Natural killer cell (primary cell): ENCODE results near the gene ZNF518B. TPM values are rescaled to one million over a fixed set of nuclear protein-coding genes. Genes with fewer than 3 reads are reported as not detected.

Source experiments
- ATAC-seq, 3 donors: fragments of 150-1000 bp in 2 of 3; fragments of 200-7000 bp in 1 of 3; cut with Tn5 transposase; 1 replicate in 1 of 3; 2 replicates in 2 of 3; pipeline ENCODE4 v1.10.0; 2021; ENCODE audit warnings: mild to moderate bottlenecking in 2 of 3, moderate library complexity in 2 of 3
- DNase-seq, 2 donors: peaks; one replicate each; pipeline versions ENCODE4 v3.0.0 to v3.0.0-alpha.2; 2013 to 2021; ENCODE audit warnings: mixed read lengths in 1 of 2
- H3K27ac ChIP-seq: one replicate; pipeline ENCODE4 v1.5.1; 2013; ENCODE audit warnings: mild to moderate bottlenecking, low read length
- H3K27me3 ChIP-seq: one replicate; pipeline ENCODE4 v1.6.1; 2013; ENCODE audit warnings: low read length; ENCODE audit not compliant: control insufficient read depth, insufficient read depth
- H3K36me3 ChIP-seq: one replicate; pipeline ENCODE4 v1.6.1; 2013; ENCODE audit warnings: low read length; ENCODE audit not compliant: control insufficient read depth, insufficient read depth
- H3K4me1 ChIP-seq: one replicate; pipeline ENCODE4 v1.6.1; 2013; ENCODE audit warnings: low read length; ENCODE audit not compliant: control insufficient read depth, insufficient read depth
- H3K4me3 ChIP-seq: one replicate; pipeline ENCODE4 v1.5.1; 2013; ENCODE audit warnings: low read length
- H3K9me3 ChIP-seq: one replicate; pipeline ENCODE4 v1.6.1; 2013; ENCODE audit warnings: low read length; ENCODE audit not compliant: control insufficient read depth, insufficient read depth
- H3K27ac Mint-ChIP-seq, 2 donors: one replicate each; pipeline ENCODE4 v1.8.0; 2022; ENCODE audit warnings: mild to moderate bottlenecking in 2 of 2, mixed read lengths in 2 of 2, moderate library complexity in 1 of 2
- H3K27me3 Mint-ChIP-seq, 2 donors: one replicate each; pipeline ENCODE4 v1.8.0; 2022; ENCODE audit warnings: low read depth in 2 of 2, mixed read lengths in 2 of 2
- H3K36me3 Mint-ChIP-seq: one replicate; pipeline ENCODE4 v1.8.0; 2022; ENCODE audit warnings: mixed read lengths
- H3K4me1 Mint-ChIP-seq, 2 donors: one replicate each; pipeline ENCODE4 v1.8.0; 2022; ENCODE audit warnings: mixed read lengths in 2 of 2
- H3K4me3 Mint-ChIP-seq: one replicate; pipeline ENCODE4 v1.8.0; 2022; ENCODE audit warnings: mild to moderate bottlenecking, moderate library complexity, mixed read lengths
- H3K9me3 Mint-ChIP-seq, 2 donors: one replicate each; pipeline ENCODE4 v1.8.0; 2022; ENCODE audit warnings: mixed read lengths in 2 of 2
- CTCF ChIP-seq: fragments of 200-600 bp; IDR thresholded peaks from one replicate; pipeline ENCODE4 v1.8.0; 2022; ENCODE audit warnings: antibody characterized with exemption
- WGBS: methylation state at CpG from one replicate; pipeline ENCODE4 v1.1.7; 2013; ENCODE audit warnings: missing lambda C conversion rate; ENCODE audit not compliant: insufficient coverage; 5-methylcytosine and 5-hydroxymethylcytosine counted together
- intact Hi-C: fragments of 100-400 bp; cut with micrococcal nuclease; formaldehyde crosslinking; loops from one replicate; pipeline ENCODE4 v1.14.2; 2022
- total RNA-seq, 4 donors: library from RNA; stranded (reverse); fragments of 120-200 nt in 1 of 4; gene quantifications; one replicate each; pipeline versions ENCODE4 v1.2.3 to v1.2.4, GENCODE V29; 2013 to 2022

The ZNF518B gene
- total RNA-seq, 3 donors from 2014 or later (not counting 1 experiment from before 2014, with no cell fraction given): 14.6 to 19.9 (median 15.2) TPM

- peaks cover 11% of the 10 kb centered on the region for H3K4me1 ChIP-seq
- ATAC-seq: no peak
- TF ChIP-seq CTCF: no peak
- Mint-ChIP-seq H3K9me3 (no peaks in the 10 kb centered on the region), H3K36me3 (no peaks in the 10 kb centered on the region), H3K27me3 (peaks cover 3 to 9% of the 10 kb centered on the region in 2 donors), H3K4me1 (peaks cover 22 to 25% of the 10 kb centered on the region in 2 donors), H3K4me3 (peak overlapping the region; percentile 45), H3K27ac (peak overlapping the region in 1 of 2 donors; percentile 29)
- no peak overlapping the region for H3K27ac ChIP-seq
- no peak for DNase-seq
- intact Hi-C loops: loop anchor here (10.0 kb wide), 1 partner anchor 1020 kb away; no protein-coding TSS in a partner anchor
- no peaks in the 10 kb centered on the region for H3K27me3 ChIP-seq
- peaks cover 4% of the 10 kb centered on the region for H3K9me3 ChIP-seq
- 97% methylated on average over 2 of the region's 2 CpGs for WGBS
- peaks cover 11% of the 10 kb centered on the region for H3K36me3 ChIP-seq
- no peak overlapping the region for H3K4me3 ChIP-seq
These were observed 2.1 kb downstream of the ZNF518B start for GRCh38 chr4:10455133-10455532.

GRCh38 chr4:10454726-10455125 lies 2.5 kb downstream of the ZNF518B start:
- no peak for DNase-seq
- H3K36me3 Mint-ChIP-seq: no peaks in the 10 kb centered on the region
- TF ChIP-seq CTCF: no peak
- no peak overlapping the region for H3K4me3 Mint-ChIP-seq
- H3K27ac ChIP-seq: no peak overlapping the region
- intact Hi-C loops: loop anchor here (10.0 kb wide), 1 partner anchor 1020 kb away; no protein-coding TSS in a partner anchor
- H3K4me3 ChIP-seq: no peak overlapping the region
- no peaks in the 10 kb centered on the region for H3K27me3 ChIP-seq
- peaks cover 22 to 25% of the 10 kb centered on the region in 2 donors for H3K4me1 Mint-ChIP-seq
- no peaks in the 10 kb centered on the region for H3K9me3 Mint-ChIP-seq
- peaks cover 6% of the 10 kb centered on the region for H3K9me3 ChIP-seq
- peak overlapping the region in 1 of 2 donors; percentile 29 for H3K27ac Mint-ChIP-seq
- H3K27me3 Mint-ChIP-seq: peaks cover 3 to 8% of the 10 kb centered on the region in 2 donors
- ATAC-seq: no peak
- H3K4me1 ChIP-seq: peaks cover 11% of the 10 kb centered on the region
- 90% methylated on average over 6 of the region's 6 CpGs for WGBS
- peaks cover 11% of the 10 kb centered on the region for H3K36me3 ChIP-seq

- Histone ChIP-seq H3K9me3 (peaks cover 7% of the 10 kb centered on the region), H3K27me3 (no peaks in the 10 kb centered on the region), H3K4me1 (peaks cover 11% of the 10 kb centered on the region), H3K4me3 (no peak overlapping the region), H3K27ac (no peak overlapping the region), H3K36me3 (peaks cover 11% of the 10 kb centered on the region)
- 100% methylated on average over 1 of the region's 1 CpG for WGBS
- Mint-ChIP-seq H3K36me3 (no peaks in the 10 kb centered on the region), H3K27me3 (peaks cover 0 to 2% of the 10 kb centered on the region in 2 donors), H3K4me1 (peaks cover 22 to 25% of the 10 kb centered on the region in 2 donors), H3K9me3 (no peaks in the 10 kb centered on the region), H3K4me3 (peak overlapping the region; percentile 17), H3K27ac (no peak overlapping the region)
- TF ChIP-seq CTCF: no peak
- ATAC-seq (no peak), DNase-seq (no peak)
- intact Hi-C loops: loop anchor here (10.0 kb wide), 1 partner anchor 1021 kb away; no protein-coding TSS in a partner anchor
These were observed 3.1 kb downstream of the ZNF518B start for GRCh38 chr4:10454121-10454520.

- WGBS: 98% methylated on average over 5 of the region's 5 CpGs
- peaks cover 7 to 15% of the 10 kb centered on the region in 2 donors for H3K9me3 Mint-ChIP-seq
- H3K27ac Mint-ChIP-seq: no peak overlapping the region
- ATAC-seq (no peak), DNase-seq (no peak)
- H3K36me3 Mint-ChIP-seq: peaks cover 43% of the 10 kb centered on the region
- H3K4me1 Mint-ChIP-seq: peaks cover 2 to 9% of the 10 kb centered on the region in 2 donors
- intact Hi-C loops: no loop called here
- Histone ChIP-seq H3K36me3 (peaks cover 21% of the 10 kb centered on the region), H3K4me3 (no peak overlapping the region), H3K4me1 (no peaks in the 10 kb centered on the region), H3K27me3 (no peaks in the 10 kb centered on the region), H3K9me3 (peaks cover 37% of the 10 kb centered on the region), H3K27ac (no peak overlapping the region)
- no peak for TF ChIP-seq CTCF
- no peak overlapping the region for H3K4me3 Mint-ChIP-seq
- no peaks in the 10 kb centered on the region for H3K27me3 Mint-ChIP-seq
These were observed 8.2 kb downstream of the ZNF518B start for GRCh38 chr4:10448991-10449390.
